HG03460 (cell line): ENCODE results near the gene ZEB2.

ENCODE experiments used
- ATAC-seq: cut with Tn5 transposase; IDR thresholded peaks from one replicate; pipeline ENCODE4 v1.9.1; 2021; ENCODE audit not compliant: unreplicated experiment

ZEB2 gene

DNA sequence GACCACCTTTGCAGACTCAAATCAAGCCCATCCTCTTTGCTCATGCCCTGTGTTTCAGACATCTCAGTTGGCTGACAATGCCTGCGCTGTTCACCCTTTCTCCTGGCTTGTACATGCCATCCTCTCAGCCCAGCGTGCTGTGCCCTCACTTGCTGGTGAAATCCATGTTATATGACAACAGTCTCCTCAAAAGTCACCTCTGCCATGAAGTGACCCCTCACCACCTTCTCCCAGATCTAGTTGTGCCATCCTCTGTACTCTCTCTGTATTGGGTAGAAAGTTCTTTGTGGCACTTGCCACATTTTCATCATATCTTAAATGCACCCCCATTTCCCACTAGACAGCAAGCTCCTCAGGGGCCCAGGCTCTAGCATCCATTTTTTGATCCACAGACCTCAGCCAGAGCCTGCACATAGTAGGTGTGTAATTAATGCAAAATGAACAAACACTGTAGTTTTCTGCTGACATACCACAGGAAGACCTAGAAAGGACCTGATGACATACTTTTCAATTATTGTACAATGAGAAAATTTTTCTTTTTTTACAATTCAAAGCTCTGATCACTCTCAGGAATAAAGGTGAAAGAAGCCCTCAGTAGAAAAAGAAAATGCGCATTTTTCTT is 22.8 kb downstream of the ZEB2 start:
- ATAC-seq: no peak

DNA sequence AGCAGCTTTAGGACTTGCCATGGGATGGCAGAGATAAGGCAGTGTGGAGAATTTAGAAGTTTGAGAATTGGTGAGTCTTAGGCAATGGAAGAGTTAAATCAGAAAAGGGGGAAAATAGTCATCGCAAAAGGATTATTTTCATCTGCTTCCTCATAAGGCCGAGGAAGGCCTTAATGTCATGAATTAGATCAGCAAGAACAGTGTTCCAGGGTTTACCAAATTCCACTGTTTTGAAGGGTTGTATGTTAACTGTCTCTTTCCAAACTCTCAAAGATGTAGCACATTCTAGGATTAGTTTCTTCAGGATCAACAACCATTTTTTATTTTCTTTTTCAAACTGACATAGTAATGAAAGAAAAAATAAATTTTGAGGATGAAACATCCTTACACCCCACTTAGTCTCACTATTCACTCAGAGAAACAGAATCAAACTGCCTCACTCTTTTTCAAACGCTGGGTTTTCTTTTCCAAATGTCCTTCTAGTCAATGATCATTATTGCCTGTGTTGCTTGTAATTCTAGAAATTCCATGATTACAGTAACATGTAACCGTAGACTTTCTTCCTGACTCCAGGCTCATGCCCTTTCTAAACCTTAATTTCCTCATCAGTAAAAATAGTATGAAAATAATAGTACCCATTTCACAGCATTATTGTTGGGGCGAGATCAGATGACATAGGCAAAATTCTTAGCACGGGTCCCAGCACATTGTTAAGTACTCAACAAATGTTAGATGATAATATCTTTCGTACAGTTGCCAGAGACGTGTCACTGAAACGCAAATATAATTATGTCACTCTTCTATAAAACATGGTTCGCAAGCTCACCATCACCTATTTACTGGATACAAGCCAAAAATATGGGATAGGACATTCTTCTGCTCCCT is 23.6 kb downstream of the ZEB2 start:
- no peak for ATAC-seq

DNA sequence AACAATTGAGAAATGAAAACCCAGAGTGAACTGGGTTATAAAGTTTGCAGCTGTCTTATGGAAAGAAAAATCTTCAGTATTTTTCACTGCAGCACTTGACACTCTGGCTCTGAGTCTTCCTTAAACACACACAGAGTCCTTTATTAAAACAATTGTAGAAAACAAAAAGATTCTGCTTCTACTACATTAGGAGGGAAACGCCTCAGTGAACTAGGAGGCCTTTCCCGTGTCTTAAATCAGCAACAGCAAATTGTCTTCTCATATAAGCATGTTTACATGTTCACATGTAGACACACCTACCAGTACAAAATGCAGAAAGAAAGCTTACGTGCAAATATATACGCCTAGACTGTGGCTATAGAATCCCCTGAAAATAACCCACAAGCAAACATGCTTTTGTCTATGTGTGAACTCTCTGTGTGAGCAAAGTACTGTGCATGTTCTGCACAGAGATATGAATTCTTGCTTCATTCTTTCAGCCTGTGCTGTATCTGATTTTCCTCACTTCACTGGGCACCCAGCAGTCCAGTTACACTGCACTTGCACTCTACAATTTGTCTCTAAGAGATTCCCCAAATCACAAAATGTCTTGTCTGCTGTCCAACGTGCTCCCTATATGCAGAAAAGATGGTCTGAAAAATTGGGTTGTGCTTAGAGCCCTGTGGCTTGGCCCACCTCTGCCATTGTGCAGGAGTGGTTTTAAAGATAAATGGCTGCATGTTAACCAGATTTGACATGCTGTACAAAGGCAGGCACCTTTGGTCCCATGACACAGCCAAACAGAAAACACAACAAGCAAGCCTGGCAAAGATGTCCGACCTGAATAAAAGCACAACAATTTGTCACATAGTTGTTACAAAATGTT is 24.5 kb downstream of the ZEB2 start:
- no peak for ATAC-seq

DNA sequence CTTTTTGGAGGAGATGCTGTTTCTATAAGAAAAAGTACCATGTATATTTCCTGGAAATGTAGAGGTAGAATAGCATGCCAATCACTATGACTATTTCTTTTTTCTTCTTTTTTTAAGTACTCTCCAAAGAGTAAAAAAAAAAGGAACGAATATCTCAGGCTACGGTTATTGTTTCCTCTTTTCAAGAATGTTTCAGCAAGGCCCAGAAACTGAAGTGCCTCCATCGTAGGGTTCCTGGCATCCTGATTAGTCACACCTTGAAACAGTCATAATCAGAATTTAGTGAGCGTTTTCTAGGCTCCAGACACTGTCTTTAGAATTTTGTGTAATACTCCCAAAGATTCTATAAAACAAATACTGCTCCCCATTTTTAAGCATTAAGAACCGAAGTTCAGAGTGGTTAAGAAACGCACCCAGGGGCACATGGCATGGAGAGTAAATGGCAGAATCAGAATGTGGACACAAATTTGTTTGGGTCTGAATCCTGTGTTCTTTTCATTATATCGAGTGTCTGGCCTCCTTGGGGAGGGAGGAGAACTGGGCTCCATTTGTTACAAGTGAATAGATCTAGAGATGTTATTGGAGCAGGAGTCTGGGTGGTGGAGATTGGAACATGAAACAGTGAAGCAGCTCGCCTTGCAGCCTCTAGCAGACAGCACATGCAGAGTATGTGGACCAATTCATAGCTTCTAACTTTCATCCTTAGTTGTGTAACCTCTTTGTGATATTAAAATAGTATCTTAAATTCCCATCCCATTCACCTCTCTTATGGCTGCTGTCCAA is 26.7 kb downstream of the ZEB2 start:
- no peak for ATAC-seq

DNA sequence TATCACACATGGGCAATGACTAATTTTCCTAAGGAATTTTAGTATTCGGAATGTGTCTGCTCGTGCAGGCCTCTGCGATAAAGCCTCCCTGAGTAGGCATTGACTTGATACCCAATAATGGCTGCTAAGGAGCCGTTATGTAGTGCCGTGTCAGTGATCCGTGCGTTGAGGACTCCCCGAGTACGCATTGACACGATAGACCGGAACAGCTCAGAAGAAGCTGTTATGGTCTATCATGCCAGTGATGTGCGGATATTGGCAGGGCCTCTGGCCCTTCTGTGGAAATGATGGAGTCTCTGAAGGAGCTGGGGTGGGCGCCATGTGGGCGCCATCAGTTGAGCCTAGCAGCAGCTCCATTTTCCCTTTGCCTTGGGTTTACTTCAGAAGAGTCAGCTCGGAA is 29.1 kb downstream of the ZEB2 start:
- ATAC-seq: no peak

DNA sequence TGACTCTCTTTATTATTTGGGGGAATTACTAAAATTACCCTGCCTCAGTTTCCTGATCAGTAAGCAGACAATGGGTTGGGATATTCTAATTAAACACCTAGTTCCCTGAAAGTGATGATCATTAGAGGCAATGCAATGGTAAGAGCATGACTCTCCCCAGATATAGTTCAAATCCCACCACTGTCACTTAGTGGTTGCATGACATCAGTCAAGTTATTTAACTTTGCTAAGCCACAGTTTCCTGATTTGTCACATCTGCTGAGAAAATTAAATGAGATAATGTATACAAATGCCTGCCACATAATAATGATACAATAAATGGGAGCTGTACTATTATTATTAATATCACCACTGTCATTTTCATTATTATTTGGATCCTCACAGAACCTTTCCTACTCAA is 29.9 kb downstream of the ZEB2 start:
- no peak for ATAC-seq

DNA sequence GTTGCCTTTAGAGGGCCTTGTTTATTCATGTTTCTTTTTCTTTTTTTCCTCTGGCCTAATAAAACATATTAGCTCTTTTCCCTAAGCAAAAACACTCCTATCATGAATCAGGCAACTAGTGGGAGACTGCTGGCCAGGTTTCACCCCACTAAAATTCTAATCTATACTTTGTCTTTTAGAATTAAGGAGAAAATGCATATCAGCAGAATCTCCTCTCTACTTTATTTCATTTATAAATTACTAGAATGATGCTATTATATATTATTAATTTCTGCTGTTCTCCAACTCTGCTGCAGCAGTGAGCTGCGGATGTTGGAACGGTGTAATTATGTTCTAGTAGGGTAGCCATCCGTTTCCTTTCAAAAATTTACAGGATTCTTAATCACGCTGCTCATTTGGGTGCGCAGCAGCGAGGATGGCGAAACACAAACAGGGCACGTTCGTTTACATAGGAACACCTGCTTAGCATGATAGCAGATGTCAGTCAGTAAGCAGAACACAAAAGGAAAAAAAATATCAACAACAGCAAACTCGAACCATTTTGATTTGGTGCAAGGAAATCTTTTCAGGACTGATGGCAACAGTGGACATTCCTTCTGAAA is 30.5 kb downstream of the ZEB2 start:
- no peak for ATAC-seq

DNA sequence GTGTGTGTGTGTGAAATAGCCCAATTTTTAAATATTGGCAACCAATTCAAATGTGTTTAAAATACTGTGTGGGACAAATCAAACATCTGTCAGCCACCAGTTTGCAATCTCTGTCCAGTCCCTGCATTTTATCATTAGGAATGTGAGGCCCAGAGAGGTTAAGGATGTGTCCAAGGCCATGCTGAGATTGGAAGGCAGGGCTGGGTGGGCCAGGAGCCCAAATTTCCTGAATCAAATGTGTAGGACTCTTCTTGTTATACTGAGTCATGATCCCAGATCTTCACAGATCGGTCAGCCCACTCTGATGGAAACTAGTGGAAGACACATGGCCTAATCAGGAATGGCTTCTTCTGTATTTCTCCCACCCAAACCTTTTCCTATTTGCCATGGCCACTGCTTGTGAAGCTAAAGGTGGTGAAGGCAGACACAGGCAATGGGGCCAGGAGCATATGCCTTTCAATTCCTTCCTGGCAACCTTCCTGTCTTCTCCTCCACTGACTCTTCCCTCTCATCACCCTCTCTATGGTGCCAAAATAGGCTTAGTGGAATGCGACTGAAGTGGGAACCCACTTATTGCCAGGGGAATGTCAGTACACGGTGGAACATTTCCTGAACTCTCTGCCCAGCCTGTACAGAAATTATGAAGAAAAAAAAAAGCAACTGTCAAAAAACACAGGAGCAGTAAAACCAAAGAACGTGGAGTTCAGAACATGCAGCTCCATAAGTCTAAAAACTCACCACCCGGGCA is 35.5 kb downstream of the ZEB2 start:
- ATAC-seq: no peak

DNA sequence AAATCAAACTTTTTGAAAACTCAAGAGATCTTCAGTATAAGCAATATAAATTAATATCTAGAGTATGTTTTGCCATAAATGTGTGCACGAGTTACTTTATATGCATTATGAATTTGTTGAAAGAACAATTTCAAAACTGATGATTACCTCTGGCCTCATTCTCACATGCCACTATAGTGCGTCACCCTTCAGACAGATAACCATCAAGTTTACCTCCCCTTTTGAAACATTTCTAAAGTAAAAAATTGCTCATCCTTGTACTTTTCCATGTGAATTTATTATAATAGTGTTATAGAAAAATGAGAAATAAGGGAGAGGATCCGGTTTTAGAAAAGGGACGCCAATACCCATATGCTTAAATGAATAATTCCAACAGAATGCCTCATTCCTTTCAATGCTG is 38.3 kb downstream of the ZEB2 start:
- no peak for ATAC-seq

DNA sequence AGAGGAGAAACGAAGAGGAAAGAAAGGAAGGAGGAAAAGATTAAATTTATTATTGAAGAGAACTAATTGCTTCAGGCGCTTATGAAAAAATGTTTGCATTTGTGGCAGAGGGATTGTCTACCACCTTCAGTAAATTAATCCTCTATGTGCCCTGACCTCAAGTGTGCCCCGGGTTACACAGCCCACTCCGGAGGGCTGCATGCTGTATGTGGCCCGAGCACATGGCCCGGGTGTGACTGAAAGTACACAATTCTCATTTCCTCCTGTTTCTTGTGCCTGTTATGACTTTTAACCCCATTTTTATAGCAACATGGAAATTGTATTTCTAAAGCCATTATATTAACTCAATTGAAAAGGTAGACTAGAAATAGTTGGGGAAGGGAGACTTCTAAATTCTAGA is 38.8 kb downstream of the ZEB2 start:
- ATAC-seq: no peak

DNA sequence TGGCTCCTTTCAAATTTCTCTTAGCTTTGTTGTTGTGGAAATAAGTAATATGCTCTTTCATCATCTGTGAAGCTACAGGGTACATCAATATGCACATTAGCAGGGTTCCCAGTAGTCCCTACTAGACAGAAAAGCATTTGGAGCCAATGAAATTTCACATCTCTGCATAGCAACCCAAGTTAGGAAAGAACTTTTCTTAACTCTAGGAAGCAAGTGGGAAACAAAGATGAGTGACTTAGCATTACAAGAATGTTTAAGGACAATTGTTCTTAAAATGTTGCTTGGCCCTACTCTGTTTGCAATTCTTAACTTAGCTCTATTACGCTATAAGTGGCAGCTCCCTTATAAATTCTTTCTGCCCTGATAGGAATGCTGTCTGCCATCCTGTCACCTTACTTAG is 39.6 kb downstream of the ZEB2 start:
- no peak for ATAC-seq

DNA sequence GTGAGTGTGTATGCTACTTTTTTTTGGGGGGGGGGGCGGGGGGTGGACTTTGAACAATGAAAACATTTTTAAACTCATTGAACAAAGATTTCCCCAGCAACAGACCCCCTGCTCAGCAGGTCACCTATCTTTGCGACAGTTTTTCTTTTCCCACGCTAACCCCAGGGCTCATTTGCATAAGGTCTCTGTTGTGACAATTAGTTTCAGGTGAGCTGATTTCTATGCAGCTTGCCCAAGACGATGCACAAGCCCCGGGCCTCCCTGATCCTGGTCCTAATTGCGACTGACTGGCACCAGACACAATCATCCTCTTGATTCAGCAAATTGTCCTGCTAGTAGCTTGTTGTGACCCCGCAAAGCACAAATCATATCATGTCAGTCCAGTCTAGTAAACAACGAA is 40.3 kb downstream of the ZEB2 start:
- no peak for ATAC-seq

DNA sequence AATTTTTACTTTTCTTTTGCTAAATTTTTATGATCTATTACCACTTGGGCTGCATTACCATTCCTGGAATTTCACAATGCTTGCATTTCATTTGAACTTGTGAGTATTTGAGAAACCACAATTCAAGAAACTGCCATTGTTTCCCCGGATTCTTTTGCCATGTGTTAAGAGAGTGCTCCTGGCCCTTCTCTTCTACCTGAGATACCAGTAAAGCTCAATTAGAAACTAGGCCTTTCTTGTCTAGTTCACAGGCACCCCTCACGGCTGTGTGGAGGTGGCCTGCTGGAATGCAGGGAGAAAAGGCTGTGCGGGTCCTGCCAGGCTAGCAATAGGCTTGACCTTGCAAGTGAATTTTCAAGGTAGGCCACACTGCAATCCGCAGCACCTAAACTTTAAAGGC is 40.8 kb downstream of the ZEB2 start:
- ATAC-seq: no peak

DNA sequence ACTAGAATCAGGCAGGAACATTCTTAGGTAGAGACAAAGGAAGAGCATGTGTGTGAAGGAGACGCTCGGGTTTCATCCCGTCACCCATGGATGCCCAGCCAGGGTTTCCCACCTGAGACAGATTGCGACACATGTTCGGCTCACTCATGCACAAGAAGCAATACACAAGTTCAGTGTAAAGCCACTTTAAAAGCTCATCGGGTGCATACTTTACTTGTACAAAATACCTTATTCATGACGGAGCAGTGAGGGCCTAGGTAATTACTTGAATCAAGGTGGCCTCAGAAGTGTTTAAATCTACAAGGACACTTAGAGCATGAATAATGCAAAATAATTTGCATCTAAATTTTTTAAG is 42.0 kb downstream of the ZEB2 start:
- no peak for ATAC-seq

DNA sequence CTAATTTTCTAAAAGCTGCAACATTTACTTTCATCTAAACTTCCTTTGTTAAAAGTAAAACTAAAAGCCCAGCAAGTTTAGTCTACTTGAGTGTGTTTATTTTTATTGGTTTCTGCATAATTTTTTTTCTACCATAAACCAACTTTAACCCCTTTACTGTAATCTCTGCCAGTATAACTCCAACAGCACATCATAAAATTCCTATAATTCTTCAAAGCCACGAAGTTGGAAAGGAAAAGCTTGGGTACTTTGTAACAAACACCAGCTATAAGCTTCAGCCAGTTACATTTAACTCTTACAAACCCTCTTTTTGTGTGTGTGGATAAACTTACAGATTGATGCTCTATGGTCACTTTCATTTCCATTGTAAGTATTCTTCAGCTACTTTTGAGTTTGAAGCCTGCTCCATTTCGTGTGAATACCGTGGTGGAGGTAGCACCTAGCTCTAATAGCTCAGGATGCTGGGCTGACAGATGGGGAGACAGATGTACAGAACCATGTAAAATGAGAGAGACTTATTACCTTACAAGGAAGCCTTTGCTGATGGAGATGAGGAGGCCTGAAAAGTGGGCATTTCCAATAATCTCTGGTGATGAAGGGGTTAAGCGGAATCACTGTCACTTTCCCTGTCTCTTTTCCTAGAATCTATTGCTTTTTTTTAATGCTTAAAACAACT is 42.5 kb downstream of the ZEB2 start:
- no peak for ATAC-seq

DNA sequence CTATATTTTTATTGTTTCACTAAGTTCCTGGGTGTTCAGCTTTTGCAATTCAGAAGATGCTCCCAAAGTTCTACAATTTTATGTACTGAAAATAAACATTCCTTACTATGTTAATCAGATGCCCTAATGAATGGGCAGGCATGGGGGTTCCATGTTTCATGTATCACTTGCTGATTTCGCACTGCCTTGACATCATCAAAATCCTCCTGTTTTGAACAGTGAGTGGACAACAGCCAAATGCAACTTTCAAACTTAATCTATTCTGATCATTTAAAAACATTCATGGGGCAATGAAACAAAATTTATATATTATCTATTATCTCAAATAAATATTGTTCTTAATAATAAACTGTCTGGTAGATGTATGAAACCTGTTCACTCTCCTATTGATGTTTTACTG is 43.2 kb downstream of the ZEB2 start:
- ATAC-seq: no peak

DNA sequence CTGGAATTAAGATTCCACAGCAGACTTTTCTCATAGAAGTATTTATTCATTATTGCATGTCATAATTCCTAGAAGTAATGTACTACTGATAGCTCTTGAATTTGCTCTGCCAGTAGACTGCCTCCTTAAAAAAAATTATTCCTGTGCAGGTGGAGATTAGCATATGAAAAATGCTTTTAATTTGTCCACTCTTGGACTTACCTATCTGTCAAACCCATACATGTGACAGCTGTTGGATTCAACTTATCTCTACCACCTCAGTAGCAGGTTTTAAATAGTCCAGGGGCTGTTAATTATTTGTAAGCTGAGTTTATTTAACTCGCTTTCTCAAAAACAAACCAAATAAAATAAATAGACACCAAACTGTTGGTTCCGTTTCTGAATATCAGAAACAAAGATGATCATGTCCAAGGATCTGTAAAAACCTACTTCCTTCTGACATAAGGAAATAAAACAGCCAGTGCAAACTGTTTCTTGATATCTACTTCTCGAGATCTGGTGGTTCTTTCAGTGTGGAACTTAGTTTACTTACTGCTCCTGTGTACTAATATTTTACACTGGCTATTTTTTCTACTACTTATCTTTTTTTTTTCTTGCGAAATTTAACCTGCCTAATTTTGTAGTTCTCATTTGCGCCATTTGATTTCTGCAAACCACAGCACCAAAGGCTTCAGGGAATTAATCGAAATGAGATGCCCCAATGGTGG is 44.2 kb downstream of the ZEB2 start:
- ATAC-seq: no peak

DNA sequence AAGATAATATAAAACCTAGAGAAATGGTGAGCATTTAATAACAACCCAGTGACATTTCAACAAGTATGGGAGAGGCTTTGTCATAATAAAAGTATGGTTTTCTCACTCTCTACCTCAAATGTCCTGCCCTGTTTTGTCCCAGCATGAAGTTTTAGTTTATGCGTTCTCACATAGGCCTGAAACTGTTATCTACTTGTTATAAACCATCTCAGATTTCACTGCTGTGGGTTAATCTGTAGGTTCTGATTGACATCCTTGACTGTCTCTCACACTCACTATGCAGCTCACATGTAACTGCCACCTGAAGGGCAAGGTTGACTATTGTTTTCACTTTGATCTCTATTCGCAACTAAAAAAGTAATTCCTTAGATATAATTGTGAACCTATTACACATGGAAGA is 44.9 kb downstream of the ZEB2 start:
- no peak for ATAC-seq

DNA sequence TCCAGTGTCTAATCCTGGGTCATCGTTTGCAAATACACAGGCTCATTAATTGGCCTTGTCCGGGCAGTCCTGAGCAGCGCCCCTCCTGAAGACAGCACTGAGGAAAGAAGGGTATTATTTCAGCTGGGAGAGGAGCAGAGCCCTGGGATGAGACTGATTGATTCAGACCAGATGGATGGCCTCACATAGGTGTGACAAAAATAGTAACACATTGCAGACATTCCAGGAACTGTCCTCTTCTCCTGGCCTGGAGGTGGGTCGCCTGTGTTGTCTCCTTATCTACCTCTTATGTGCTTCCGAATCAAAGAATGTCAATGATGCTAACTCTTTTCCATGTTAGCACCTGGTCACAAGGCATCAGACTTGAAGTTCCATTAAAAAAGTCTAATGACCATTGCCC is 45.9 kb downstream of the ZEB2 start:
- no peak for ATAC-seq
